GM21390 (cell line): ENCODE data around the gene LTK.

ENCODE experiments used
- ATAC-seq: cut with Tn5 transposase; IDR thresholded peaks from one replicate; pipeline ENCODE4 v1.9.1; 2021; ENCODE audit not compliant: unreplicated experiment

The LTK gene

GRCh38 chr15:41513506-41514227 lies at the start of gene LTK:
Gene LTK, minus strand, starts transcription at chr15:41513827. Its CDS starts 118 bp downstream, at chr15:41513709.
- ATAC-seq = no peak

GRCh38 chr15:41562784-41563198 lies 49.2 kb upstream of the LTK start:
- no peak for ATAC-seq

- ATAC-seq = no peak
Measured at GRCh38 chr15:41562244-41562643, 48.6 kb upstream of the LTK start.

- ATAC-seq = no peak
Measured at GRCh38 chr15:41561777-41562145, 48.1 kb upstream of the LTK start.

GRCh38 chr15:41561104-41561776 lies 47.6 kb upstream of the LTK start:
- no peak for ATAC-seq

- no peak for ATAC-seq
Measured at GRCh38 chr15:41560572-41560874, 46.9 kb upstream of the LTK start.

GRCh38 chr15:41559239-41559782 lies 45.7 kb upstream of the LTK start:
- ATAC-seq = no peak

GRCh38 chr15:41558400-41559238 lies 45.0 kb upstream of the LTK start, which contains the start of gene TYRO3:
Gene TYRO3, plus strand, starts transcription at chr15:41559212. Its CDS starts 46 bp downstream, at chr15:41559258.
- no peak for ATAC-seq

- no peak for ATAC-seq
Measured at GRCh38 chr15:41557673-41558399, 44.2 kb upstream of the LTK start.

GRCh38 chr15:41556677-41557076 lies 43.0 kb upstream of the LTK start:
- ATAC-seq = no peak

- ATAC-seq = no peak
Measured at GRCh38 chr15:41554915-41555314, 41.3 kb upstream of the LTK start.

GRCh38 chr15:41554343-41554742 lies 40.7 kb upstream of the LTK start:
- no peak for ATAC-seq

GRCh38 chr15:41553731-41554130 lies 40.1 kb upstream of the LTK start:
- no peak for ATAC-seq

- no peak for ATAC-seq
Measured at GRCh38 chr15:41550066-41550775, 36.6 kb upstream of the LTK start.

GRCh38 chr15:41546851-41547786 lies 33.5 kb upstream of the LTK start:
- ATAC-seq = no peak

- no peak for ATAC-seq
Measured at GRCh38 chr15:41545218-41545617, 31.6 kb upstream of the LTK start.

- ATAC-seq = no peak
Measured at GRCh38 chr15:41544650-41545015, 31.0 kb upstream of the LTK start.

- no peak for ATAC-seq
Measured at GRCh38 chr15:41543521-41543870, 29.9 kb upstream of the LTK start.

GRCh38 chr15:41536866-41537265 lies 23.2 kb upstream of the LTK start:
- ATAC-seq = no peak
